ENCODE results near the gene MOCS1. TPM values are rescaled to one million over a fixed set of nuclear protein-coding genes. Genes with fewer than 3 reads are reported as not detected.

Gene MOCS1
- 2.3 and 2.6 TPM in 2 replicates for polyA plus RNA-seq (2013)

GRCh38 chr6:39934131-39934757 lies at the start of gene MOCS1:
TSS of gene MOCS1 (minus strand) at chr6:39934462. CDS start at chr6:39934417, 45 bp downstream.
- Histone ChIP-seq H3K9ac (ENCODE audit: low read length) (peak within 1 kb of the TSS; percentile 21), H2BK12ac (ENCODE audit: low read length) (no peak within 1 kb of the TSS), H3K23ac (ENCODE audit: low read length) (no peak within 1 kb of the TSS), H3K4me2 (ENCODE audit: low read length) (peak within 1 kb of the TSS; percentile 75), H3K27me3 (ENCODE audit: insufficient read depth, low read length) (no peaks in the 10 kb centered on the region), H3K18ac (ENCODE audit: low read length) (peak within 1 kb of the TSS; percentile 54), H3K27ac (ENCODE audit: low read depth, low read length) (no peak within 1 kb of the TSS), H4K8ac (ENCODE audit: low read depth, low read length) (peak within 1 kb of the TSS; percentile 95), H3K4ac (ENCODE audit: low read depth, low read length) (peak within 1 kb of the TSS; percentile 49), H3K79me2 (ENCODE audit: control insufficient read depth, insufficient read depth, low read length, poor library complexity) (peaks cover 3% of the 10 kb centered on the region), H4K12ac (ENCODE audit: low read depth, low read length) (peak within 1 kb of the TSS; percentile 85), H3K79me1 (ENCODE audit: low read length) (no peaks in the 10 kb centered on the region), H2BK120ac (ENCODE audit: insufficient read depth, low read length, poor library complexity) (peak within 1 kb of the TSS; percentile 64), H3K9me3 (ENCODE audit: insufficient read depth, low read depth, low read length) (no peaks in the 10 kb centered on the region), H4K91ac (ENCODE audit: low read depth, low read length) (no peak within 1 kb of the TSS), H2AFZ (ENCODE audit: insufficient read depth, low read length, poor library complexity) (peak within 1 kb of the TSS; percentile 96), H2BK5ac (ENCODE audit: low read depth, low read length, poor library complexity) (no peak within 1 kb of the TSS), H3K36me3 (ENCODE audit: control insufficient read depth in 1 of 2, insufficient read depth in 2 of 2, low read length in 2 of 2) (no peaks in the 10 kb centered on the region), H3K4me3 (ENCODE audit: low read depth, low read length) (peak within 1 kb of the TSS; percentile 79), H3K4me1 (ENCODE audit: control insufficient read depth in 1 of 2, insufficient read depth in 2 of 2, low read length in 2 of 2) (peaks cover 4 to 6% of the 10 kb centered on the region in 2 experiments), H2AK5ac (ENCODE audit: low read length) (no peak within 1 kb of the TSS), H3K14ac (ENCODE audit: low read length) (peak within 1 kb of the TSS; percentile 71)
- peak; percentile 27 to 49 for DNase-seq
- no CpG with 5 or more reads among the region's 46 CpGs for WGBS (ENCODE audit: extremely low coverage, insufficient coverage, insufficient read length)

- no peak for DNase-seq
- Histone ChIP-seq H3K4ac (ENCODE audit: low read depth, low read length) (no peak overlapping the region), H3K79me2 (ENCODE audit: control insufficient read depth, insufficient read depth, low read length, poor library complexity) (no peaks in the 10 kb centered on the region), H4K12ac (ENCODE audit: low read depth, low read length) (no peak overlapping the region), H4K8ac (ENCODE audit: low read depth, low read length) (no peak overlapping the region), H3K9ac (ENCODE audit: low read length) (no peak overlapping the region), H3K23ac (ENCODE audit: low read length) (no peak overlapping the region), H2AK5ac (ENCODE audit: low read length) (no peak overlapping the region), H3K27me3 (ENCODE audit: insufficient read depth, low read length) (no peaks in the 10 kb centered on the region), H3K14ac (ENCODE audit: low read length) (no peak overlapping the region), H2BK120ac (ENCODE audit: insufficient read depth, low read length, poor library complexity) (no peak overlapping the region), H3K27ac (ENCODE audit: low read depth, low read length) (no peak overlapping the region), H2AFZ (ENCODE audit: insufficient read depth, low read length, poor library complexity) (no peak overlapping the region), H3K4me2 (ENCODE audit: low read length) (no peak overlapping the region), H3K18ac (ENCODE audit: low read length) (no peak overlapping the region), H2BK12ac (ENCODE audit: low read length) (no peak overlapping the region), H3K9me3 (ENCODE audit: insufficient read depth, low read depth, low read length) (no peaks in the 10 kb centered on the region), H4K91ac (ENCODE audit: low read depth, low read length) (no peak overlapping the region), H3K36me3 (ENCODE audit: control insufficient read depth in 1 of 2, insufficient read depth in 2 of 2, low read length in 2 of 2) (no peaks in the 10 kb centered on the region), H3K79me1 (ENCODE audit: low read length) (no peaks in the 10 kb centered on the region), H3K4me1 (ENCODE audit: control insufficient read depth in 1 of 2, insufficient read depth in 2 of 2, low read length in 2 of 2) (no peaks in the 10 kb centered on the region), H3K4me3 (ENCODE audit: low read depth, low read length) (no peak overlapping the region), H2BK5ac (ENCODE audit: low read depth, low read length, poor library complexity) (no peak overlapping the region)
These were observed 49.8 kb upstream of the MOCS1 start for GRCh38 chr6:39984051-39984450.

- no peak overlapping the region for H2BK12ac ChIP-seq (ENCODE audit: low read length)
- no peaks in the 10 kb centered on the region for H3K79me1 ChIP-seq (ENCODE audit: low read length)
- no peak overlapping the region for H2BK5ac ChIP-seq (ENCODE audit: low read depth, low read length, poor library complexity)
- no peak overlapping the region for H4K91ac ChIP-seq (ENCODE audit: low read depth, low read length)
- no peak overlapping the region for H3K4me2 ChIP-seq (ENCODE audit: low read length)
- H2BK120ac ChIP-seq (ENCODE audit: insufficient read depth, low read length, poor library complexity): no peak overlapping the region
- no peaks in the 10 kb centered on the region for H3K9me3 ChIP-seq (ENCODE audit: insufficient read depth, low read depth, low read length)
- H3K36me3 ChIP-seq (ENCODE audit: control insufficient read depth in 1 of 2, insufficient read depth in 2 of 2, low read length in 2 of 2): no peaks in the 10 kb centered on the region
- H3K4ac ChIP-seq (ENCODE audit: low read depth, low read length): no peak overlapping the region
- no peaks in the 10 kb centered on the region for H3K27me3 ChIP-seq (ENCODE audit: insufficient read depth, low read length)
- H3K4me1 ChIP-seq (ENCODE audit: control insufficient read depth in 1 of 2, insufficient read depth in 2 of 2, low read length in 2 of 2): no peaks in the 10 kb centered on the region
- H3K4me3 ChIP-seq (ENCODE audit: low read depth, low read length): no peak overlapping the region
- DNase-seq: no peak
- H3K27ac ChIP-seq (ENCODE audit: low read depth, low read length): no peak overlapping the region
- H3K18ac ChIP-seq (ENCODE audit: low read length): no peak overlapping the region
- no peak overlapping the region for H2AK5ac ChIP-seq (ENCODE audit: low read length)
- no peak overlapping the region for H3K9ac ChIP-seq (ENCODE audit: low read length)
- no peak overlapping the region for H4K12ac ChIP-seq (ENCODE audit: low read depth, low read length)
- no peak overlapping the region for H2AFZ ChIP-seq (ENCODE audit: insufficient read depth, low read length, poor library complexity)
- H3K23ac ChIP-seq (ENCODE audit: low read length): no peak overlapping the region
- H3K79me2 ChIP-seq (ENCODE audit: control insufficient read depth, insufficient read depth, low read length, poor library complexity): no peaks in the 10 kb centered on the region
- H3K14ac ChIP-seq (ENCODE audit: low read length): no peak overlapping the region
- H4K8ac ChIP-seq (ENCODE audit: low read depth, low read length): no peak overlapping the region
These were observed 48.9 kb upstream of the MOCS1 start for GRCh38 chr6:39983193-39983592.

GRCh38 chr6:39982720-39983119 lies 48.5 kb upstream of the MOCS1 start:
- Histone ChIP-seq H2BK5ac (ENCODE audit: low read depth, low read length, poor library complexity) (no peak overlapping the region), H3K4me2 (ENCODE audit: low read length) (no peak overlapping the region), H4K8ac (ENCODE audit: low read depth, low read length) (no peak overlapping the region), H3K14ac (ENCODE audit: low read length) (no peak overlapping the region), H3K4me1 (ENCODE audit: control insufficient read depth in 1 of 2, insufficient read depth in 2 of 2, low read length in 2 of 2) (no peaks in the 10 kb centered on the region), H2AK5ac (ENCODE audit: low read length) (no peak overlapping the region), H3K4ac (ENCODE audit: low read depth, low read length) (no peak overlapping the region), H3K79me2 (ENCODE audit: control insufficient read depth, insufficient read depth, low read length, poor library complexity) (no peaks in the 10 kb centered on the region), H3K36me3 (ENCODE audit: control insufficient read depth in 1 of 2, insufficient read depth in 2 of 2, low read length in 2 of 2) (no peaks in the 10 kb centered on the region), H2BK12ac (ENCODE audit: low read length) (no peak overlapping the region), H3K27me3 (ENCODE audit: insufficient read depth, low read length) (no peaks in the 10 kb centered on the region), H4K12ac (ENCODE audit: low read depth, low read length) (no peak overlapping the region), H3K23ac (ENCODE audit: low read length) (no peak overlapping the region), H4K91ac (ENCODE audit: low read depth, low read length) (no peak overlapping the region), H3K9me3 (ENCODE audit: insufficient read depth, low read depth, low read length) (no peaks in the 10 kb centered on the region), H3K27ac (ENCODE audit: low read depth, low read length) (no peak overlapping the region), H2BK120ac (ENCODE audit: insufficient read depth, low read length, poor library complexity) (no peak overlapping the region), H3K18ac (ENCODE audit: low read length) (no peak overlapping the region), H3K9ac (ENCODE audit: low read length) (no peak overlapping the region), H2AFZ (ENCODE audit: insufficient read depth, low read length, poor library complexity) (no peak overlapping the region), H3K4me3 (ENCODE audit: low read depth, low read length) (no peak overlapping the region), H3K79me1 (ENCODE audit: low read length) (no peaks in the 10 kb centered on the region)
- no peak for DNase-seq

Data from trophoblast cell (in vitro differentiated cells and primary cell).